GM18507 (cell line): ENCODE data around the gene PDPK1.
"Not testable (repeated sequence)": the region's sequence is repeated elsewhere in the genome, so short reads cannot be mapped to it uniquely, and the experiment has no call there.

Experiments used
- DNase-seq: peaks from one replicate; pipeline ENCODE4 v3.0.0; 2011; ENCODE audit warnings: low read depth; ENCODE audit not compliant: insufficient read length; ENCODE audit errors: extremely low spot score
- FAIRE-seq: peaks from 2 replicates; lab custom pipeline; 2011; peaks lifted over from hg19 to GRCh38; lab: Jason Lieb, UNC

The PDPK1 gene

DNA sequence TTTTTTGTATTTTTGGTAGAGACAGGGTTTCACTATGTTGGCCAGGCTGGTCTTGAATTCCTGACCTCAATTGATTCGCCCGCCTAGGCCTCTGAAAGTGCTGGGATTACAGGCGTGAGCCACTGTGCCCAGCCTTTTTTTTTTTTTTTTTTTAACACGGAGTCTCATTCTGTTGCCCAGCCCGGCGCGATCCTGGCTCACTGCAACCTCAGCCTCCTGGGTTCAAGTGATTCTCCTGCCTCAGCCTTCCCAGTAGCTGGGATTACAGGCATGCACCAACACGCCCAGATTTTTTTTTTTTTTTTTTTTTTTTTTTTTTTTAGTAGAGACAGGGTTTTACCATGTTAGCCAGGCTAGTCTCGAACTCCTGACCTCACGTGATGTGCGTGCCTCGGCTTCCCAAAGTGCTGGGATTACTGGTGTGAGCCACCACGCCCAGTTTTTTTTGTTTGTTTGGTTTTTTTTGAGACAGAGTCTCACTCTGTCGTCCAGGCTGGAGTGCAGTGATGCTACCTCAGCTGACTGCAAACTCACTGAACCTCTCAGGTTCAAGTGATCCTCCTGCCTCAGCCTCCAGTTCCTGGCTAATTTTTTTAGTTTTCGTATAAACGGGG, 4.6 kb upstream of the PDPK1 start:
- not testable (repeated sequence) for FAIRE-seq, DNase-seq

DNA sequence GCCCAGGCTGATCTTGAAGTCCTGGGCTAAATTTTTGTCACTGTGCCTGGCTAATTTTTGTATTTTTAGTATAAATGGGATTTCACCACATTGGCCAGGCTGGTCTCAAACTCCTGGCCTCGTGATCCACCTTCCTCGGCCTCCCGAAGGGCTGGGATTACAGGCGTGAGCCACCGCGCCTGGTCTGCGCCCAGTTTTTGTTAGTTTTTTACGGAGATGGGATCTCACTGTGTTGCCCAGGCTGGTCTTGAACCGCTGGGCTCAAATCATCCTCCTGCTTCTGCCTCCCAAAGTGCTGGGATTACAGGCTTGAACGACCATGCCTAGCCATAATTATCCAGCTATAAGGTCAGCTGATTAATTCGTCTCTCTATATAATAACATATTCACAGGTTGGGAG, 3.9 kb upstream of the PDPK1 start:
- no peak for DNase-seq
- no peak for FAIRE-seq

GRCh38 chr16:2534335-2534734, 3.5 kb upstream of the PDPK1 start:
- not testable (repeated sequence) for FAIRE-seq, DNase-seq

DNA sequence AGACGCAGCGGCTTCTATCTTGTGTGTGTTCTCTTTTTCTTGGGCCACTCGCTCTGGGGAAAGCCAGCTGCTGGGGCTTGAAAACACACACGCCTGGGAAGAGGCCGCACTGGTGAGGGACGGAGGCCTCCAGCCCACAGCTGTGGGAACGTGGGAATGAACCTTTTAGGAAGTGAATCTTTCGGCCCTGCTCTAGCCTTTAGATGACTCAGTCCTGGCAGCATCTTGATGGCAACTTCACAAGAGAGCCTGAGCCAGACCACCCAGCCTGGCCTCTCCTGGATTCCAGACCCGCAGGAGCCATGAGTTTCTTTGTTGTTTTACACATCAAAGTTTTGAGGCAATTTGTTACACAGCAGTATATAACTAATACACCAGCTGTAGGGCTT, 2.2 kb upstream of the PDPK1 start:
- FAIRE-seq: no peak
- no peak for DNase-seq

DNA sequence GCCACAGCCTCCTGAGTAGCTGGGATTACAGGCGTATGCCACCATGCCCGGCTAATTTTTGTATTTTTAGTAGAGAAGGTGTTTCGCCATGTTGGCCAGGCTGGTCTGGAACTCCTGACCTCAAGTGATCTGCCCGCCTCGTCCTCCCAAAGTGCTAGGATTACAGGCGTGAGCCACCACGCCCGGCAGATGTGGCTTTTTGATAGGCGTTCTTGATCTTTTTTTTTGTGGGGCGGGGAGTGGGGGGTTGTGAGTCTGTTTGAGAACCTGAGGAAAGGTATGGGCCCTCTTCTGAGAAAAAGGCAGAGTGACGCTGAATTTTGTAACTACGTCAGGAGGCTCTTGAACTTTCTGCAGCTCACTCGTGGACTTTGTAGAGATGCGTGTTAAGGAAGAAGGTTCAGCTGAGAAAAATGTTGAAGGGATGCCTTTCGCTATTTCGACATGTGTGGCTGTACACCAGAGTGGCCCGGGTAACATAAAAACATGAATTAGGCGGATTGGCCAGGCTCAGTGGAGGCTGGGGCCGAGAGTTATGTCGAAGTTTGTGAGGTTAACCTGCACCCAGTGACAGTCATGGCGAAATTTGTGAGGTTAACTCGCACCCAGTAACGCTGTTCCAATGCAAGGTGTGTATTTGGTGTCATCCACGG, 1.5 kb downstream of the PDPK1 start:
- not testable (repeated sequence) for FAIRE-seq, DNase-seq

- FAIRE-seq: peak; percentile 63
- DNase-seq: not testable (repeated sequence)
These were observed 2.1 kb downstream of the PDPK1 start for GRCh38 chr16:2539845-2540458.

DNA sequence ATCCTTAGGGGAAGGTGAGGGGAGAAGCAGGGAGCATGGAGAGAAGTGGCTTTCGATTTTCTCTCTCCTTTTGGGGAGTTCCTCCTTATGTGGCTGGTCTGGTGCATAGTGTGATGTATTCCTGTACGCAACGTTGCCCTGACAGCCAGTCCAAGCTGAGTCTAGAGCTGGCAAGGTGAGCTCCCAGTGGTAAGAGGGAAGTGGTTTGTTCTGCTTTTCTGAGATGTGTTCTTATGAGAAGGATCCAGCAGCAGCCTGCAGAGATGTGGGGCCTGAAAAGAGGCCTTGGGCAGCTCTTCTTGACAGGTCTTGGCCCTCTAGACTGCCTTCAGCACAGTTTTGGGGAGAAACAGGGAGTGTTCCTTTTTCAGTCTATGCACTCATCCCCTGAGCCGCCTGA, 3.1 kb downstream of the PDPK1 start:
- DNase-seq: not testable (repeated sequence)
- peak; percentile 59 for FAIRE-seq

DNA sequence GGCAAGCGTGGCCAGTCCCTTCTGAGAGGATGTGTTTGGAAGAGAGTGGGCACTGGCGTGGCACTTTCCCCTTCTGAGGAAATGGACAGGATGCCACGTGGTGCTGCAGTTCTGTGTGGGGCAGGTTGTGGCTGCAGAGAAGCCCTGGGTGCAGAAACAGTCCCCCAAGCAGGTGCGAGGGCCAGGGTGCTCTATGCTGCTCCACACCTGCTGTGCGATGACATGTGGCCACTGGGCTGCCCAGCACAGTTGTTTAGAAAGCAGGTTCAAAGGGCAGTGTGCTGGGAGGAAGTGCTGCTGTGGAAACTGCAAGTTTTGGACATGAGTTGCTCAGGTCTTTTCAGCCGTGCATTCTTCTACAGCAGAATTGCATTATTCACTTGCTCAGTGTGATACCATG, 3.6 kb downstream of the PDPK1 start:
- not testable (repeated sequence) for FAIRE-seq, DNase-seq

DNA sequence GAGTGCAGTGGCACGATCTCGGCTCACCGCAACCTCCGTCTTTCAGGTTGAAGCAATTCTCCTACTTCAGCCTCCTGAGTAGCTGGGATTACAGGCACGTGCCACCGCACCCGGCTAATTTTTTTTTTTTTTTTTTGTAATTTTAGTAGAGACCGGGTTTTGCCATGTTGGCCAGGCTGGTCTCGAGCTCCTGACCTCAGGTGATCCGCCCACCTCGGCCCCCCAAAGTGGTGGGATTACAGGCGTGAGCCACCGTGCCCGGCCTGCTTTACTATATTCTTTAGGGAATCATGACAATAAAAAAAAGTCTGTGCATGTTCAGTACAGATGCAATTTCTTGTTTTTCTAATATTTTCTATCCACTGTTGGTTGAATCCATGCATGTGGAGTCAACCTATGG, 6.0 kb downstream of the PDPK1 start:
- not testable (repeated sequence) for DNase-seq, FAIRE-seq

GRCh38 chr16:2550283-2550878, 12.6 kb downstream of the PDPK1 start:
- not testable (repeated sequence) for DNase-seq, FAIRE-seq

GRCh38 chr16:2551420-2551889, 13.6 kb downstream of the PDPK1 start:
- not testable (repeated sequence) for FAIRE-seq, DNase-seq

DNA sequence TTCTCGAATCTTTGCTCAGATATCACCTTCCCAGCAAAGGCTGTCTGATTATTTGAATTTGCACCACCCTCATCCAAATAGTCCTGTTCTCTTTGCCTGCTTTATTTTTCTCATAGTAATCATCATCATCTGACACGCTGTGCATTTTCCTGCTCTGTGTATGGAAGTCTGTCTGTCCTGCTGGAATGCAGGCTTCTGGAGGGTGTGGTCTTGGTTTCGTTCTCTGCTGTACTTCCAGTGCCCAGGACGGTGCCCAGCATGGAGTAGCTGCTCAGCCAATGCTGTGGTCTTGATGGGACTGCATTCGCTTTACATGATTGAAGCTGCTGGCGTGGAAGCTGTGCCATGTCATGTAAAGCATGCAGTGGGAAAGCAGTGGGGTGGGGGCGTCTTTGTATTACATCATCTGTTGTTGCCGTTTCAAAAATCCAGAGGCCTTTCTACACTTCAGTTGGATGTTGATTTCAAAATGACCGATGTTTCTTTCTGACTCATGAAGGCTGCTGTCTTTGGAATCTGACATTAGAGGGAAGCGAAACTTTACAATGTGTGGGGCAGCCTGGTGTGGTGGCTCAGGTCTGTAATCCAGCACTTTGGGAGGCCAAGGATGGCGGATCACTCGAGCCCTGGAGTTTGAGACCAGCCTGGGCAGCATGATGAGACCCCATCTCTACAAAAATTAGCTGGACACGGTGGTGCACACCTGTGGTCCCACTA, 17.0 kb downstream of the PDPK1 start:
- not testable (repeated sequence) for DNase-seq
- peak; percentile 9 for FAIRE-seq

DNA sequence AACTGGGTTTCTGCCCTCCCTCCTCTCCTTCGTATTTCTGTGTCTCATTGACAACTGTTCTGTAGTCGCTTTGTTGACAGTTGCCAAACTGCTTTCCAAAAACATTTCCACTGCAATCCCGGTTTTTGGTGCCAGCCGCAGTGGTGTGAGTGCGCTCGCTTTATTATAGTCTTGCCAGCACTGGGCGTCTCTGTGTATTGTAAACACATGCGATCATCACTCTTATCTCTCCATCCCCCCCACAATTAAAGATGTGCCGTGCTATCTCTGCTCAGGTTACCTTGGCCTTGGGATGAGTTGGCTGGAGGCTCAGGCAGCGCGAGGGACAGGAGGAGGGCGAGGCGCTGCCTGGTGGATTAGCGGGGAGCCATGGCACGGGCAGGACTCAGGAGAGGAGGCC, 19.3 kb downstream of the PDPK1 start:
- not testable (repeated sequence) for FAIRE-seq, DNase-seq

DNA sequence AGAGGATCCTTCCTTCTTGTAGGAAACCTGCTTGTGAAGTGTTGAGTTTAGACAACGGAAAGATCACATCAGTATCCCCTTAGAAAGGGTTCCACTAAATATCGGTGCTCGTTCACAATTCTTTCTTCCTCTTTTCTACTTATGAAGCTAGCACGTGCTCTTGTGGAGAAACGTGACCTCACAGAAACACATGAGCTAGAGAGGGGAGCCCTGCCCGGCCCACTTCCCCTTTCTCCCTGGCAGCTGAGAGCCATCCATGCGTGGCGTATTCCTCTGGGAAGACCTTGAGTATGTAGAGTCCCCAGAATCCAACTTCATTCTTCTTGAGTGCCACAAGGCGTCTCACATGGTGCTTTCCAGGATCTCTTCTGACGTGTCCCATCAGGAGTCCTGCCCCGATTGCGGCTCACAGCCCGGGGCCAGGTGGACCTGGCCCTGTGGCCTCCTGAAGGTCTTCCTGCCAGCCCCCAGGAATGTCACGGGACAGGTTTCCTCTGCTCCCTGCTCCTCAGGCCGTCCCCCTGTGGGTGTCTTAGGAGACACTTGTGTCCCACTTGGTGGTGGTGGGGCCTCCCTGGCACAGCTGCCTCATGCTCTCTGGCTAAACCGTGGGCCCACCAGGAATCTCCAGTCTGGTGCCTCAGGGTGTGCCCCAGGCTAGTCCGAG, 22.4 kb downstream of the PDPK1 start:
- peak; percentile 52 for FAIRE-seq
- DNase-seq: not testable (repeated sequence)

- FAIRE-seq: peak; percentile 83
- not testable (repeated sequence) for DNase-seq
These were observed 22.9 kb downstream of the PDPK1 start for GRCh38 chr16:2560798-2561133.

DNA sequence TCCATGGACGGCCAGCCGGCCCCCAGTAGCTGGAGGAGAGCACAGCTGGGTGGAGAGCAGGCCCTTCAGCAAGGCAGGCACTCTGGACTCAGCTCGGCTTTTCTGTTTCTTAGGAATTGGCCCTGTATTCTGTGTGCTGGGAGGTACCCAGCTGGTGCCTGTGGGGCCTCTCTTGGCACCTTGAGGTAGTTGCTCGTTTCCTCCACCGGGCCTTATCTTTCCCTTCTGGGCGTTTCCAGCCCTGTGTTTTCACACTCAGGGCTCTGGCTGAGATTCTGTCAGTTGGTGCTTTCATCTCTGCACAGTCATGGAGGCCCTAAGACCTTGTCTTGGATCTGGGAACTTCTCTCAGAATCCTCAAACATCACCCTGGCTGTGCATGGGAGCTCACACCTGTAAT, 29.7 kb downstream of the PDPK1 start:
- not testable (repeated sequence) for FAIRE-seq

DNA sequence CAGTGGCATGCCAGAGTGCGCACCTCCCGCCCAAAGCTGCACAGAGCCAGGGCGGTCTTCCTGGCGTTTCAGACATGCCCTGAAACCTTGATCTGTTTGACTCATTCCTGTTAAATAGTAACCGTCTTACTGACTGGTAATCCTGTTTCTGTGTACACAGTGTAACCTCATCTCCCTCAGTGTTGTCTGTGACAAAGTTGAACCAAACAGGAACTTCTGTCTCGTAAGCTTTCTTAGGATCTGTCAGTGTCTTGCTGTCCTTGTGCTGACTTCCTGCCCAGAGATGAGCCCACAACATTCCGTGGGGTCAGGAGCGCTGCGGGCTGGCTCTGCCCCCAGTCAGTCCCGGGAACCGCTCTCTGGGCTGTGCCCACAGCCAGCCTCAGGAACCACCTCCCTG, 30.8 kb downstream of the PDPK1 start:
- FAIRE-seq: peak; percentile 69
- not testable (repeated sequence) for DNase-seq

More for the DNA sequence above, 29.7 kb downstream of the PDPK1 start:
- DNase-seq: not testable (repeated sequence)

- not testable (repeated sequence) for DNase-seq
- FAIRE-seq: peak; percentile 65
These were observed 34.9 kb downstream of the PDPK1 start for GRCh38 chr16:2572704-2573103.

DNA sequence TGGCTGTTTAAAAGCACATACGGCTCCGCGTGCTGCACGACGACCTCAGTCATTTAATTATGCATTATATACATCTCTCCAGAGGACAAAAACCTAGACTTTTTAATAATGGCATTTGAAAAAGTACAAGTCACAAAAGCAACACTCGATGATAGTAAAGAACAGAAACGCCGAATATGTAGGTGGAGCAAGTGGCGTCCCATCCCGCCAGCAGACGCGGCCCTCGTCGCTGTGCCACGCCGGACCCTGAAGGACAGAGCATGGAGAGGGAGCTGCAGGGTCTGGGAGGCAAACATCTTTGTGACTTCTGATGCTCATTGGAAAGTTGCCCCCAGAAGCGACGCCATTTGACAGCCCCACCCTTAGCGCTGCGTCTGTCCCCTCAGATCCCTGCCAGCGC, 38.0 kb downstream of the PDPK1 start:
- not testable (repeated sequence) for FAIRE-seq

More for the DNA sequence above, 38.0 kb downstream of the PDPK1 start:
- DNase-seq: not testable (repeated sequence)
